ENCODE measurements around the gene STMP1.

- TF ChIP-seq CTCF (IDR thresholded peaks at IDR 0.05) (no peak), POLR2A (IDR thresholded peaks at IDR 0.05; ENCODE audit: low read depth) (no peak), EP300 (IDR thresholded peaks at IDR 0.05) (no peak), POLR2AphosphoS5 (IDR thresholded peaks at IDR 0.05) (no peak)
Measured at GRCh38 chr7:135690566-135690965, 28.3 kb downstream of the STMP1 start.
